ENCODE measurements around the gene CRLF2. TPM values are rescaled to one million over a fixed set of nuclear protein-coding genes. Genes with fewer than 3 reads are reported as not detected.

The CRLF2 gene
- total RNA-seq, result not detected in 2 replicates

GRCh38 chrX:1212532-1212931 lies at the start of gene CRLF2:
CRLF2 (minus strand) TSS chrX:1212649; CDS start chrX:1212634, 15 bp downstream.

Other genes with a start within 250 kb of the CRLF2 start
- not detected in 2 replicates for gene CSF2RA, start 56.2 kb upstream of the CRLF2 start, total RNA-seq
- 9.4 and 13.1 TPM in 2 replicates for gene IL3RA, start 124.1 kb upstream of the CRLF2 start, total RNA-seq
- gene SLC25A6, start 179.5 kb upstream of the CRLF2 start, total RNA-seq, result 174 and 232 TPM in 2 replicates
- 15.2 and 16.5 TPM in 2 replicates for gene ASMTL, start 240.3 kb upstream of the CRLF2 start, total RNA-seq

Data from endothelial cell of coronary artery (primary cell).